Iris pigment epithelial cell (primary cell): ENCODE results near the gene TNNT3.

Experiments
- DNase-seq: peaks from one replicate; pipeline ENCODE4 v3.0.0-alpha.2; 2011; ENCODE audit warnings: low read depth

Gene TNNT3

GRCh38 chr11:1959786-1960185 lies 40.3 kb downstream of the TNNT3 start:
- DNase-seq, result no peak

DNA sequence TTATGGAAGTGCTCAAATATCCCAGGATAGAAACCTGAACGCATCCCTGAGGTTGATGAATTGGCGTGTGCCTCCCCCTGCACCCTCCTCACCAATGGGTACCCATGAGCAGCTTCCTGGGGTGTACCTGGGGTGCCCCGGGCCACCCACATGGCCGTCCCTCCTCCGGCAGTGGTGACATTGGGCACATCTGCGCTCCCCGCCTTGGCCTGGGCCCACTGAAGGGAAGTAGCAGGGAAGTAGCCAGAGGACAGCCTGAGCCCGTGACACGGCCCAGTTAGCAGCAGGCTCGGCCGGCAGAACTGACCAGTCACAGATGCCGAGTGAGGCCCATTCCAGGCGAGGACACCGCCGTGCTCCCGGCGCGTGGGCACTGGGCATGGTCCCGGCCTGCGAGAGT lies 44.4 kb downstream of the TNNT3 start:
- no peak for DNase-seq

GRCh38 chr11:1964348-1964747 lies 44.8 kb downstream of the TNNT3 start:
- DNase-seq, result no peak

GRCh38 chr11:1964955-1965354 lies 45.5 kb downstream of the TNNT3 start:
- no peak for DNase-seq

GRCh38 chr11:1966531-1966930 lies 47.0 kb downstream of the TNNT3 start:
- no peak for DNase-seq

- no peak for DNase-seq
These were observed 48.2 kb downstream of the TNNT3 start for GRCh38 chr11:1967641-1968225.

GRCh38 chr11:1968454-1969002 lies 49.0 kb downstream of the TNNT3 start:
- DNase-seq, result no peak

DNA sequence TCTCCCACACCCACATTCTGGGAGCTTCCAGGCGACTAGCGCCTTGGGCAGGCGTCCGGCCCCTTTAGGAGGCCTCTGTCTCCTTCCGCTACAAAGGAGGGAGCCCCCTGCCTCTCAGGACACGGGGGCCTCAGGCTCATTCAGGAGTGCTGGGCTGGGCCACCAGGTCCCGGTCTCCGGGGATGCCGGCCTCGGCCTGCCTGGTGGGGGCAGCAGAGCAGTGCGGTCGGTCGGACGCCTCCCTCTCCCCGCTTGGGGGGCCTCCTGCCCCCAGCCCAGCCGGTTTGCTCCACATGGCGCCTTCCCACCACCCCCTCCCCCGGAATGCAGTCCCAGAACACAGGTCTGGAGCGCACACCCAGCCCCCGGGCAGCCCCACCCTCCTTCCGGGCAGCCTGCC lies 49.5 kb downstream of the TNNT3 start:
- DNase-seq, result no peak

DNA sequence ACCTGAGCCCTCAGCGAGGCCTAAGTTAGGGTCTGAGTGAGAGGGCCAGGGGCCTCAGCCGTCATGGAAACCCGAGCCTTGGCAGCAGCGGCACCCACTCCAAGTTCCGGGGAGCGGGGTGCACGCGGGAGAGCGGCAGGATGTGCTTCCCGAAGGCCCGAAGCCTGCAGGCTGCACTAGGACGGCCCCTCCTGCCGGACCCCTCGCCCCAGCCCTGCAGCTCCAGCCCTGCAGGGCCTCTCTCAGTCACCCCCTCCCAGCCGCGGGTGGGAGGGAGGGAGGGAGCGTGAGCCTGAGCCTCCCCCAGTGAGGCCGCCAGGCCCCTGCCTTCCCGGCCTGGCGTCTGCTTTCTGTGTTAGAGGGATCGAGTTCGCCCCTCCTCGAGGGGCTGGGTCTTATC lies 50.3 kb downstream of the TNNT3 start:
- no peak for DNase-seq

- no peak for DNase-seq
These were observed 51.5 kb downstream of the TNNT3 start for GRCh38 chr11:1970956-1971355.

GRCh38 chr11:1975185-1975584 lies 55.7 kb downstream of the TNNT3 start:
- DNase-seq, result no peak

DNA sequence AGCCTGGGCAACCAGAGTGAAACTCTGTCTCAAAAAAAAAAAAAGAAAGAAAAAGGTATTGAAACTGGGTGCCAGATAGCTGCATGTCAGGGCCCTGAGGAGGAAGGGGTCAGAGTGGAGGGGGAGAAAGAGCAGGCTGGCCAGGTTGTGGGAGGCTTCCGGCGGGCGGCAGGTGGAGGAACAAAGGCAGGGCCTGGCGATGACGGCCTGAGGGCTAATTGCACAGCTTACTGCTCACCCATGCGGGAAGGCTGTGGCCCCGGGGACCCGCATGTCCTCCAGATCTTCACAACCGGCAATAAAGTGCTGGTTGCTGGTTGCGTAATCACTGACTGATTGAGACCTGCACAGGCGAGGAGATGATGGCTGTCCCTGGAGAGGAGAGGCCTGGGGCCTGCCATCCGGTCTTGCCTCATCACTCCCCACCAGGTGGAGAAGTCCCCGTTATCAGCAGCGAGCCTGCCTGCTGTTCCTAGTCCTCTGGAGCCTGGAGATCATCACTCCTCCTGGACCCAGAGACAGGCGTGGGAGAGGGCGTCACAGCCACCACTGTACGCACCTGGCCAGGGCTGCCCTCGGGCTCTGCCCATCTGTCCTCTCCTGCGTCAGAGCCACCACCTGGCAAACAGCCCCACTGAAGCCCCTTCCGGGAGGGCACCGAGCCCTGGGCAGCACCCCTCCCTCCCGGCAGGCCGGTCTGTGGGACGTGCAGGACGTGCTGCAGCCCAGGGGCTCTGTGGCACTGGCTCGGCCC lies 59.4 kb downstream of the TNNT3 start:
- no peak for DNase-seq

- DNase-seq, result no peak
These were observed 60.1 kb downstream of the TNNT3 start for GRCh38 chr11:1979607-1980006.

DNA sequence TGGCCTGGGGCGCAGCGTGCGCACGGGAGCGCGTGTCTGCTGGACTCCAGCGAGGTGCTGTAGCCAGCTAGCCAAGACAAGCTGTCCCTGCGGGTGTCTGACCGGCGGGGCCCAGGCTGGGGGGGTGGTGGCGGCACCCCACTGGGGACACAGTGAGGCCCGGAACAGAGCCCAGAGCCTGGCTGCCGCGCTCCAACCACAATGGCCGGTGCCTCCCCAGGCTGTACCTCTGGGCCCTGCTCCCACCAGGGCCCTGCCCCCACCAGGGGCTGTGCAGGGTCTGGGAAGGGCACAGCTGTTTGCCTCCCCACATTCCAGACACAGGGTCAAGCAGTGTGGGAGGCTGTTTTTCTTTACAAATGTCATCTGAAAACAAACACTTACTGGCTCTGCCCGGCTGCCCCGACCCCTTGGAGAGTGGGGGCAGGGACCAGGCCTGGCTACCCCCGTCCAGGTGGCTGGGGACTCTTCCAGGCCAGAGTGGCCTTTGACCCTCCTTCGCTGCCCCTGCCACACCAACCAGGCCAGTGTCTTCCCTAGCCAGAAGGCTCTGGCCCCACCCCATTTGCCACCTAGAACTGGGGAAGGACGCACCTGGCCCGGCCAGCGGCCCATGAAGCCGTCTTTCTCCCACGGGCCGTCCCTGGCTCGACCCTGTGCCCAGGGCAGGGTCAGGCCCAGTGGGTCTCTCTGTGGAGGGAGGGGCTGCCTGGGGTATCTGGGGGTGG lies 63.5 kb downstream of the TNNT3 start:
- no peak for DNase-seq

DNA sequence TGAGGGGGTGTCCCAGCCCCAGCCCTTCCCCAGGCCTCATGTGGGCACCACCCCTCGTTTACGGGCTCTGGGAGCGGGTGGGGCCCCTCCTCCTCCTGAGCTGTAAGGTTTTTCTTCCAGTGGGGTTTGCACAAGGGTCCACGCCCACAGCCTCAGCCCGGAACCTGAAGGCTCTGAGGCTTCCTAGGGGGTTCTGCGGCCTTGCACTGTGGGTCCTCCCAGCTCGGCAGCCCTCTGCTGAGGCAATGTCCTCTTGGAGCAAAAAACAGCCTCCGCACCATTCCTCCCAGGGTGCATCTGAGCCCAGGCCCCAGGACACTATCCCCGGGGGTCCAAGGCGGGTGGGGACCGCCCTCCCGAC lies 64.1 kb downstream of the TNNT3 start:
- DNase-seq, result no peak

DNA sequence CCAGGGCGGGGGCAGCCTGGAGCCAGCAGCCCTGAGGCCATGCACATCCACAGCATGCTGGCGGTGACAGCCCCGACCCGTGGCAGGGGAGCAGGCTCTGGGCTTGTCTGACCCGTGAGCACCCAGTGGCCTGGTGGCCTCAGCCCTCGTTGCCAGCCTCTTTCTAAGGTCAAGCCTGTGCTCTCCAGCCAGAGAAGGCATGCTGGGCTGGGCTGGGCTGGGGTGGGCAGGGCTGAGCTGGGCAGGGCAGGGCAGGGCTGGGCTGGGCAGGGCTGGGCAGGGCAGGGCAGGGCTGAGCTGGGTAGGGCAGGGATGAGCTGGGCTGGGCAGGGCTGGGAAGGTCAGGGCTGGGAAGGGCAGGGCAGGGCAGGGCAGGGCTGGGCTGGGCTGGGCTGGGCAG lies 67.5 kb downstream of the TNNT3 start:
- DNase-seq, result no peak

- no peak for DNase-seq
These were observed 68.7 kb downstream of the TNNT3 start for GRCh38 chr11:1988174-1988573.
